NOMO-1 treated with DMSO at 0.1 percent for 48 hours (cell line): Measurements from ENCODE around the gene GGACT.
"Not testable (repeated sequence)": the region's sequence is repeated elsewhere in the genome, so short reads cannot be mapped to it uniquely, and the experiment has no call there.

ENCODE experiments used
- DNase-seq: peaks from one replicate; lab custom pipeline; 2025; ENCODE audit not compliant: unreplicated experiment; lab: John Stamatoyannopoulos, UW

The GGACT gene

GRCh38 chr13:100601716-100602115 is 13.1 kb upstream of the GGACT start:
- DNase-seq = no peak

- no peak for DNase-seq
Observed at GRCh38 chr13:100600915-100601314, 12.3 kb upstream of the GGACT start.

GRCh38 chr13:100600461-100600860 is 11.9 kb upstream of the GGACT start:
- DNase-seq = no peak

GRCh38 chr13:100597253-100597652 is 8.7 kb upstream of the GGACT start:
- DNase-seq = no peak

GRCh38 chr13:100596516-100596915 is 7.9 kb upstream of the GGACT start:
- DNase-seq = no peak

- DNase-seq = no peak
Observed at GRCh38 chr13:100594731-100595130, 6.1 kb upstream of the GGACT start.

GRCh38 chr13:100594255-100594654 is 5.7 kb upstream of the GGACT start:
- DNase-seq = no peak

- DNase-seq = no peak
Observed at GRCh38 chr13:100589178-100589725, 663 bp upstream of the GGACT start.

GRCh38 chr13:100584896-100585295 is 3.7 kb downstream of the GGACT start:
- no peak for DNase-seq

- no peak for DNase-seq
Observed at GRCh38 chr13:100581504-100581903, 7.1 kb downstream of the GGACT start.

GRCh38 chr13:100581030-100581429 is 7.6 kb downstream of the GGACT start:
- no peak for DNase-seq

- no peak for DNase-seq
Observed at GRCh38 chr13:100580045-100580444, 8.5 kb downstream of the GGACT start.

GRCh38 chr13:100577239-100577638 is 11.3 kb downstream of the GGACT start:
- DNase-seq = not testable (repeated sequence)

- DNase-seq = peak; percentile 44
Observed at GRCh38 chr13:100573121-100573520, 15.5 kb downstream of the GGACT start.

- no peak for DNase-seq
Observed at GRCh38 chr13:100566543-100566942, 22.0 kb downstream of the GGACT start.

- DNase-seq = no peak
Observed at GRCh38 chr13:100565286-100565685, 23.3 kb downstream of the GGACT start.

- no peak for DNase-seq
Observed at GRCh38 chr13:100564444-100565223, 24.0 kb downstream of the GGACT start.

GRCh38 chr13:100563779-100564178 is 24.8 kb downstream of the GGACT start:
- no peak for DNase-seq

- DNase-seq = no peak
Observed at GRCh38 chr13:100561599-100562204, 26.9 kb downstream of the GGACT start.

GRCh38 chr13:100561158-100561499 is 27.5 kb downstream of the GGACT start:
- DNase-seq = no peak

GRCh38 chr13:100560498-100561157 is 28.0 kb downstream of the GGACT start:
- no peak for DNase-seq

- DNase-seq = no peak
Observed at GRCh38 chr13:100559886-100560285, 28.7 kb downstream of the GGACT start.
